K562 (cell line): ENCODE data around the gene TMEM19. TPM values are rescaled to one million over a fixed set of nuclear protein-coding genes. Genes with fewer than 3 reads are reported as not detected.

Source experiments
- ATAC-seq: fragments of 200-7000 bp; cut with Tn5 transposase; 3 replicates; pipeline ENCODE4 v1.9.1; 2020; ENCODE audit warnings: moderate library complexity
- BruUV-seq: library from RNA; stranded (reverse); fragments of 400-500 nt; replicated peaks from 2 replicates; lab custom pipeline; 2021; lab: Mats Ljungman, UMichigan
- CTCF ChIA-PET: fragments of 300-600 bp; formaldehyde crosslinking; extraction: SDS; loops from one replicate; lab custom pipeline; 2021; ENCODE audit warnings: low intra/inter-chr PET ratio; lab: Yijun Ruan, JAX
- POLR2A ChIA-PET: fragments of 300-600, 350-650 bp; sonication (Branson Sonifier 250); formaldehyde crosslinking; extraction: SDS; loops from one replicate; lab custom pipeline; 2021; ENCODE audit warnings: antibody characterized with exemption, inconsistent platforms; lab: Yijun Ruan, JAX
- DNase-seq, 4 experiments: peaks; one replicate each; pipeline versions ENCODE4 v3.0.0 to v3.0.0-alpha.2; 2011 to 2018; ENCODE audit warnings: low spot score in 3 of 4, mixed read lengths in 3 of 4; ENCODE audit errors: extremely low read depth in 1 of 4
- FAIRE-seq: peaks from 2 replicates; lab custom pipeline; 2011; peaks lifted over from hg19 to GRCh38; lab: Jason Lieb, UNC
- H2AFZ ChIP-seq: 2 replicates; pipeline ENCODE4 v1.6.0; 2011; ENCODE audit warnings: low read depth, low read length, control low read depth, inconsistent platforms
- H3K27ac ChIP-seq: fragments of 200-600 bp; 3 replicates; pipeline ENCODE4 v1.8.0; 2011; ENCODE audit warnings: low read depth, mild to moderate bottlenecking, control low read depth, inconsistent platforms, low read length, moderate library complexity, mixed read lengths; ENCODE audit errors: extremely low read depth
- H3K27me3 ChIP-seq, 2 experiments: fragments of 300-600 bp in 1 of 2; 2 replicates in 1 of 2; 3 replicates in 1 of 2; pipeline versions ENCODE4 v1.6.0 to v1.8.0; 2011; ENCODE audit warnings: inconsistent platforms in 2 of 2, low read length in 2 of 2, mild to moderate bottlenecking in 1 of 2, mixed read lengths in 1 of 2, moderate library complexity in 1 of 2; ENCODE audit not compliant: control insufficient read depth in 2 of 2, insufficient read depth in 2 of 2
- H3K36me3 ChIP-seq: fragments of 300-600 bp; 3 replicates; pipeline ENCODE4 v1.8.0; 2011; ENCODE audit warnings: mild to moderate bottlenecking, low read length, inconsistent platforms; ENCODE audit not compliant: control insufficient read depth, insufficient read depth
- H3K4me1 ChIP-seq, 2 experiments: fragments of 200-600 bp in 1 of 2; replicated peaks in 1 of 2; 2 replicates in 1 of 2; 3 replicates in 1 of 2; pipeline versions ENCODE4 v1.5.1 to v1.8.0; 2011; ENCODE audit warnings: inconsistent platforms in 2 of 2, low read length in 2 of 2, mild to moderate bottlenecking in 1 of 2, mixed read lengths in 1 of 2, moderate library complexity in 1 of 2; ENCODE audit not compliant: control insufficient read depth in 2 of 2, insufficient read depth in 2 of 2
- H3K4me2 ChIP-seq: 2 replicates; pipeline ENCODE4 v1.6.1; 2011; ENCODE audit warnings: low read length, control low read depth, inconsistent platforms, mixed read lengths; ENCODE audit not compliant: insufficient read depth
- H3K4me3 ChIP-seq: fragments of 200-600 bp; sonication (generic), shearing (Covaris generic); 2 replicates; pipeline ENCODE4 v1.5.1; 2016; ENCODE audit warnings: control low read depth, inconsistent platforms
- H3K79me2 ChIP-seq: fragments of 200-600 bp; 3 replicates; pipeline ENCODE4 v1.8.0; 2011; ENCODE audit warnings: low read length, inconsistent platforms; ENCODE audit not compliant: control insufficient read depth, insufficient read depth
- H3K9ac ChIP-seq, 2 experiments: 2 replicates each; pipeline versions ENCODE4 v1.6.0 to v1.6.1; 2011; ENCODE audit warnings: low read depth in 2 of 2, low read length in 2 of 2, control low read depth in 1 of 2, inconsistent platforms in 1 of 2, mild to moderate bottlenecking in 1 of 2, mixed read lengths in 1 of 2; ENCODE audit not compliant: insufficient read depth in 1 of 2
- H3K9me1 ChIP-seq: one replicate; pipeline ENCODE4 v1.6.0; 2011; ENCODE audit warnings: inconsistent platforms, mild to moderate bottlenecking, low read length, moderate library complexity; ENCODE audit not compliant: control insufficient read depth, insufficient read depth
- H3K9me3 ChIP-seq: replicated peaks from 2 replicates; pipeline ENCODE4 v1.5.1; 2011; ENCODE audit warnings: low read depth, low read length, inconsistent platforms; ENCODE audit not compliant: control insufficient read depth, insufficient read depth
- H4K20me1 ChIP-seq: replicated peaks from 2 replicates; pipeline ENCODE4 v1.6.1; 2011; ENCODE audit warnings: low read length, inconsistent platforms, mixed read lengths; ENCODE audit not compliant: control insufficient read depth, insufficient read depth
- ARID2 ChIP-seq: fragments of 450-650 bp; IDR thresholded peaks from 2 replicates; pipeline ENCODE4 v1.6.1; 2017; ENCODE audit warnings: antibody characterized with exemption, mild to moderate bottlenecking
- CBX3 ChIP-seq, 2 experiments: IDR thresholded peaks; 1 replicate in 1 of 2; 2 replicates in 1 of 2; pipeline ENCODE4 v1.6.1; 2012; ENCODE audit warnings: inconsistent platforms in 2 of 2, low read length in 2 of 2, borderline replicate concordance in 1 of 2, control low read depth in 1 of 2
- CHAMP1 ChIP-seq: fragments of 450-650 bp; IDR thresholded peaks from 2 replicates; pipeline ENCODE4 v1.6.1; 2016; ENCODE audit warnings: mild to moderate bottlenecking
- CREM ChIP-seq: IDR thresholded peaks from 2 replicates; pipeline ENCODE4 v1.6.1; 2014; ENCODE audit warnings: antibody characterized with exemption, low read depth
- GABPB2 ChIP-seq: fragments of 250-450 bp; sonication (Bioruptor Pico); conservative IDR thresholded peaks from 2 replicates; pipeline ENCODE4 v1.5.1; 2021; ENCODE audit warnings: mild to moderate bottlenecking
- HDAC1 ChIP-seq, 2 experiments: fragments of 450-650 bp; IDR thresholded peaks; 2 replicates each; pipeline ENCODE4 v1.6.1; 2016 to 2017; ENCODE audit warnings: inconsistent platforms in 1 of 2, mild to moderate bottlenecking in 1 of 2, moderate library complexity in 1 of 2
- HLTF ChIP-seq: fragments of 450-650 bp; IDR thresholded peaks from 2 replicates; pipeline ENCODE4 v1.6.1; 2016
- RBM25 ChIP-seq: fragments of 200-400 bp; formaldehyde crosslinking; IDR thresholded peaks from 2 replicates; pipeline ENCODE4 v1.6.1; 2018; ENCODE audit warnings: low read length, low read depth, moderate library complexity; ENCODE audit not compliant: severe bottlenecking
- RUNX1 ChIP-seq: sonication (generic); IDR thresholded peaks from 2 replicates; pipeline ENCODE4 v1.6.1; 2016; ENCODE audit warnings: antibody characterized with exemption, low read depth
- TAF7 ChIP-seq: fragments of 450-650 bp; IDR thresholded peaks from 2 replicates; pipeline ENCODE4 v1.6.1; 2016; ENCODE audit warnings: missing genetic modification characterization, missing compliant biosample characterization
- TRIM24 ChIP-seq, 2 experiments: fragments of 450-650 bp; IDR thresholded peaks; 2 replicates each; pipeline ENCODE4 v1.6.1; 2016
- TRIM28 ChIP-seq: fragments of 450-650 bp; IDR thresholded peaks from 2 replicates; pipeline ENCODE4 v1.6.1; 2017
- ZNF512 ChIP-seq: IDR thresholded peaks from 2 replicates; pipeline ENCODE4 v1.6.1; 2016; ENCODE audit warnings: missing genetic modification characterization, missing compliant biosample characterization
- WGBS: fragments of 100-300 bp; shearing (Covaris generic); methylation state at CpG from one replicate; pipeline ENCODE4 v1.1.6; 2016; ENCODE audit warnings: low coverage, mixed read lengths; ENCODE audit not compliant: insufficient coverage; ENCODE audit errors: missing lambda C conversion rate; 5-methylcytosine and 5-hydroxymethylcytosine counted together
- in situ Hi-C: fragments of 300-500 bp; cut with MboI; formaldehyde crosslinking; loops from 4 replicates; pipeline ENCODE4 v1.15.0; 2018; ENCODE audit warnings: inconsistent platforms, mixed read lengths
- intact Hi-C: fragments of 100-400 bp; cut with micrococcal nuclease; formaldehyde crosslinking; loops from 2 replicates; pipeline ENCODE4 v1.14.2; 2022
- polyA plus RNA-seq, 8 experiments: library from polyadenylated mRNA; depleted of rRNA in 4 of 8; stranded (reverse) in 5 of 8; unstranded in 3 of 8; fragments of >200 nt; fragmentation: Nextera tagmentation in 2 of 8; fragmentation: Illumina TruSeq in 1 of 8; extraction: Ambion mirVana in 2 of 8; extraction: Trizol in 1 of 8; gene quantifications; 2 replicates each; pipeline versions ENCODE4 v1.2.1 to v1.2.3, GENCODE V29; 2011 to 2014; ENCODE audit warnings: inconsistent platforms in 1 of 8, missing spikeins in 1 of 8
- total RNA-seq, 7 experiments: library from RNA; depleted of rRNA in 6 of 7; stranded (reverse); fragments of >200 nt in 6 of 7; fragmentation: Illumina TruSeq in 2 of 7; extraction: Trizol in 2 of 7; gene quantifications; 2 replicates each; pipeline versions ENCODE4 v1.2.1 to v1.2.3, GENCODE V29; 2011 to 2021; ENCODE audit warnings: low replicate concordance in 1 of 7
- TF ChIP-seq, protein P1 (sequence below): fragments of 450-650 bp; IDR thresholded peaks from 2 replicates; pipeline ENCODE4 v1.6.1; 2018; ENCODE audit warnings: mild to moderate bottlenecking, low read depth; ENCODE audit not compliant: partially characterized antibody

TMEM19 gene
- total and polyA plus RNA-seq, 9 of the 15 experiments (the other 6 are each of a cell fraction or from before 2014, with no cell fraction given) = 8.2 to 24.2 (median 17.2) TPM

DNA sequence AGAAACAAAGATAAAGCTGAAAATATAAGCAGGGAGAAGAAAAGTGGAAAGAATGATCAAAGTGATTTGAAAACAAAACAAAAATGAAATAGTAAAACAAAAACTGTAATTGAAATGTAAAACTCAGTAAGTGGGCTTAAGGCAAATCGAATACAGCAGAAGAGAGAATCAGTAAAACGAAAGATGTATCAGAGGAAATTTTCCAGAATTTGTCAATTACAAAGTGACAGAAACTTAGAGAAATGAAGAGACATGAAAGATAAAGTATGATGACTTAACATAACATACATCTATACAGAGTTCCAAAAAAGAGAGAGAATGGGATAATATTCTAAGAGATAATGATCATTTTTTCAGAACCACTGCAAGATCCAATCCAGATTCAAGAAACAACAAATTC, 32.7 kb upstream of the TMEM19 start:
- Histone ChIP-seq H3K4me3 (no peak overlapping the region), H3K9me1 (no peaks in the 10 kb centered on the region), H3K4me2 (no peak overlapping the region), H3K4me1 (peaks cover 0 to 9% of the 10 kb centered on the region in 2 experiments; a peak in 1 of 5 replicates), H3K36me3 (peaks cover 88% of the 10 kb centered on the region), H3K27ac (no peak overlapping the region), H2AFZ (no peak overlapping the region), H3K27me3 (no peaks in the 10 kb centered on the region), H3K9ac (no peak overlapping the region), H3K9me3 (peaks cover 11% of the 10 kb centered on the region), H3K79me2 (peaks cover 88% of the 10 kb centered on the region), H4K20me1 (no peaks in the 10 kb centered on the region)
- TF ChIP-seq HDAC1 (IDR thresholded peaks at IDR 0.05) (no peak), RBM25 (peak; percentile 35), RUNX1 (no peak), TAF7 (no peak), CREM (no peak), CHAMP1 (peak; percentile 29; the same call in 1 of the 2 replicates), TRIM28 (peak; percentile 47; the same call in 1 of the 2 replicates), HLTF (0 out of 2 replicates have a peak, but pooled peaks have one; percentile 15), GABPB2 (CRISPR knock-in tag) (no peak), CBX3 (IDR thresholded peaks at IDR 0.05; ENCODE audit: borderline replicate concordance in 1 of 2, low read length in 2 of 2) (peak in 1 of 2 experiments; percentile 82; a peak in 2 of 3 replicates), ZNF512 (peak; percentile 31; the same call in 1 of the 2 replicates), ARID2 (no peak), TRIM24 (IDR thresholded peaks at IDR 0.05) (peak; percentile 23 to 27; a peak in 1 of 4 replicates)
- TF ChIP-seq, protein P1, sequence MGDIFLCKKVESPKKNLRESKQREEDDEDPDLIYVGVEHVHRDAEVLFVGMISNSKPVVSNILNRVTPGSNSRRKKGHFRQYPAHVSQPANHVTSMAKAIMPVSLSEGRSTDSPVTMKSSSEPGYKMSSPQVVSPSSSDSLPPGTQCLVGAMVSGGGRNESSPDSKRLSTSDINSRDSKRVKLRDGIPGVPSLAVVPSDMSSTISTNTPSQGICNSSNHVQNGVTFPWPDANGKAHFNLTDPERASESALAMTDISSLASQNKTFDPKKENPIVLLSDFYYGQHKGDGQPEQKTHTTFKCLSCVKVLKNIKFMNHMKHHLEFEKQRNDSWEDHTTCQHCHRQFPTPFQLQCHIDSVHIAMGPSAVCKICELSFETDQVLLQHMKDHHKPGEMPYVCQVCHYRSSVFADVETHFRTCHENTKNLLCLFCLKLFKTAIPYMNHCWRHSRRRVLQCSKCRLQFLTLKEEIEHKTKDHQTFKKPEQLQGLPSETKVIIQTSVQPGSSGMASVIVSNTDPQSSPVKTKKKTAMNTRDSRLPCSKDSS = peak; percentile 64
- ChIA-PET POLR2A (interaction anchor here (0.6 kb wide), 1 partner anchor 12 kb away, joined by 3 read pairs; no protein-coding TSS in a partner anchor), CTCF (no interaction called here)
- FAIRE-seq (no peak), DNase-seq (no peak), ATAC-seq (no peak)
- in situ Hi-C loops = no loop called here
- intact Hi-C loops = no loop called here
- no TSS peak for BruUV-seq
- 96% methylated on average over 2 of the region's 2 CpGs for WGBS
